Neuron (in vitro differentiated cells): ENCODE measurements around the gene MMADHC.

Source experiments
- H2AFZ ChIP-seq: one replicate; pipeline ENCODE4 v1.6.1; 2013; ENCODE audit warnings: low read depth, mild to moderate bottlenecking, inconsistent platforms, low read length, moderate library complexity
- H3K27me3 ChIP-seq: one replicate; pipeline ENCODE4 v1.6.1; 2013; ENCODE audit warnings: low read length; ENCODE audit not compliant: insufficient read depth
- H3K36me3 ChIP-seq: one replicate; pipeline ENCODE4 v1.6.1; 2013; ENCODE audit warnings: low read length; ENCODE audit not compliant: insufficient read depth
- H3K4me1 ChIP-seq: one replicate; pipeline ENCODE4 v1.6.1; 2013; ENCODE audit warnings: low read length; ENCODE audit not compliant: insufficient read depth
- H3K4me3 ChIP-seq: 2 replicates; pipeline ENCODE4 v1.5.1; 2013; ENCODE audit warnings: mild to moderate bottlenecking, low read length, moderate library complexity
- H3K9me3 ChIP-seq: one replicate; pipeline ENCODE4 v1.6.1; 2013; ENCODE audit warnings: low read length

The MMADHC gene

DNA sequence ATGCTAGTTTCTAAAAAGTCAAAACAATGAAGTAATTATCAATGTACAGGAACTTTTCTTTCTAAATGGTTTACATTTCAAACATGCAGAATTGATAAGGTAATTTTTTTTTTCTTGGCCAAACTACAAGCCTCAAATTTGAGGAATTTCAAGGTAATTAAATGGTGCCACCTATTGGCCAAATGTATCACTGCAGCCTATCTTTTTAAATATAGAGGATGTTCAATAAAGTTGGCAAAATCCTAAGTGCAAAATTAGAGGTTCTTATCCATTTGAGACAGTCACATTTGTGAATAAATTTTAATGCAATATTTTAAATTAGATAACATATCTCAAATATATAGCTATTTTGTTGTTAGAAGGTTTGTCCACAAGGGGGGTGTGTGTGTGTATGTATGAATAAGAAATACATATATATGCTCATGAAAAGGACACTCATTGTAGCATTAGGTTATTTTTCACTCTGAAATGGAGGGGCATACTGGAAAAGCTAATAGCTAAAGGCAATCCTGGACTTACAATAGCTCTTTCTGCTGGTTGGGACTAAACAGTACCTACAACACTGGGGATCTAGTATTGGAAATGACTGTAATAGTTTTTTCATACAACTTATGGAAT lies 26.2 kb downstream of the MMADHC start:
- no peak overlapping the region for H3K4me3 ChIP-seq
- H3K4me1 ChIP-seq, result no peaks in the 10 kb centered on the region
- no peaks in the 10 kb centered on the region for H3K36me3 ChIP-seq
- no peaks in the 10 kb centered on the region for H3K27me3 ChIP-seq
- no peaks in the 10 kb centered on the region for H3K9me3 ChIP-seq
- H2AFZ ChIP-seq, result no peak overlapping the region

DNA sequence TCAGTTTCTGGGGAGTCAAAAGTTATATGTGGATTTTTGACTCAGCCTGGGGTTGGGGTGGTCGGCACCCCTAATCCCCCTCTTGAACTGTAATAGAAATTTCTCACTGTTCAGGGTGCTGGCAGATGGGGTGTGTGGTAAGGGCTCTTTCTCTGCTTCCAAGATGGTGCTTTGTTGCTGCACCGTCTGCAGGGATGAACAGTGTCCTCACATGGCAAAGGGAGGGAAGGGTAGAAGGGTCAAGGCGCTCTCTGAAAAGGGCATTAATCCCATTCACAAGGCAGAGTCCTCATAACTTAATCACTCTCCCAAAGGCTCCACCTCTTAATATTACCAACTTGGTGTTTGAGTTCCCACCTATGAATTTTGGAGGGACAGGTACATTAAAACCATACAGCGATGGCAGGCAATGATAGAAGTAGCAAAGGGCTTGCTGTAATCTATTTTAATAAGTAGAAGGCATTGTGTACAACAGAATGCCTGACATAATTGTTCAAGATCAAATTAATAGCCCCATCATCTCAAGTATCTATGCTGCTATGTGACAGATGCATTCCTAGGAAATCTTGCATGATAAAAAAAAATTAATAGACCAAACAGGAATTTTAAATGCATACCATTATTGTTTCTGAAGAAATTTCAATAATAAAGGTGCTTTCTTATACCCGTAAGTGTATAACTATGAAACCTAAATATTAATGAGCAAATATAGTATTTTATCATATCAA lies 28.1 kb downstream of the MMADHC start:
- Histone ChIP-seq H3K9me3 (no peaks in the 10 kb centered on the region), H3K4me3 (no peak overlapping the region), H3K4me1 (no peaks in the 10 kb centered on the region), H2AFZ (no peak overlapping the region), H3K36me3 (no peaks in the 10 kb centered on the region), H3K27me3 (no peaks in the 10 kb centered on the region)

GRCh38 chr2:149556452-149556851 lies 31.1 kb downstream of the MMADHC start:
- no peak overlapping the region for H2AFZ ChIP-seq
- no peaks in the 10 kb centered on the region for H3K9me3 ChIP-seq
- H3K27me3 ChIP-seq, result no peaks in the 10 kb centered on the region
- no peaks in the 10 kb centered on the region for H3K36me3 ChIP-seq
- no peak overlapping the region for H3K4me3 ChIP-seq
- H3K4me1 ChIP-seq, result no peaks in the 10 kb centered on the region

- Histone ChIP-seq H3K9me3 (peaks cover 2% of the 10 kb centered on the region), H3K4me3 (no peak overlapping the region), H2AFZ (no peak overlapping the region), H3K36me3 (no peaks in the 10 kb centered on the region), H3K27me3 (no peaks in the 10 kb centered on the region), H3K4me1 (no peaks in the 10 kb centered on the region)
Measured at GRCh38 chr2:149552830-149553229, 34.7 kb downstream of the MMADHC start.

DNA sequence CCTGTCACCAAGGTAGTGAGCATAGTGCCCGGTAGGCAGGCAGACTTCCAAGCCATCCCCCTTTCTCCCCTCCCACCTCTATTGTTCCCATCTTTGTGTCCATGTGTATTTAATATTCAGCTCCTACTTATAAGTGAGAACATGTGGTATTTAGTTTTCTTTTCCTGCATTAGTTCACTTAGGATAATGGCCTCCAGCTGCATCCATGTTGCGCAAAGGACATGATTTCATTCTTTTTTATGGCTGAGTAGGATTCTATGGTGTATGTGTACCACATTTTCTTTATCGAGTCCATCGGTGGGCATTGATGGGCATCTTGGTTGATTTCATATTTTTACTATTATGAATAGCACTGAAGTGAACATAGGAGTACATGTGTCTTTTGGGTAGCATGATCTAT lies 35.3 kb downstream of the MMADHC start:
- Histone ChIP-seq H3K9me3 (peaks cover 2% of the 10 kb centered on the region), H3K36me3 (no peaks in the 10 kb centered on the region), H3K4me3 (no peak overlapping the region), H3K4me1 (no peaks in the 10 kb centered on the region), H2AFZ (no peak overlapping the region), H3K27me3 (no peaks in the 10 kb centered on the region)

DNA sequence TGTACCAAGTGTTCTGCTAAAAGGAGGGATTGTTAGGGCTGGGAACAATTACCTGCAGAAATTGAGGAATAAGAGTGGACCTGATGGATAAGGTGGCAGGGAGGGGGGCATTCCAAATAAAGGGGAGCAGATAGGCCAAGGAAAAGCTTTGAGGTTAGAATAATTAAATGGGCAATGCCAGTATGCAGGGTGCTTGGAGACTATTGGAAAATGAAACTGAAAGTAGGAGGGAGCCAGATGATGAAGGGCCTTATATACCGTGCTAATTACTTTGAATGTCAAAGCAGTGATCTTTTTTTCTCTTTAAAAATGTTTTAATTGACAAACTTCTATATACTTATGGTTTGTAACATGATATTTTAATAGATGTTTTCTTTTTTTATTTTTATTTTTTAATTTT lies 42.9 kb downstream of the MMADHC start:
- Histone ChIP-seq H3K27me3 (no peaks in the 10 kb centered on the region), H3K36me3 (no peaks in the 10 kb centered on the region), H2AFZ (no peak overlapping the region)

DNA sequence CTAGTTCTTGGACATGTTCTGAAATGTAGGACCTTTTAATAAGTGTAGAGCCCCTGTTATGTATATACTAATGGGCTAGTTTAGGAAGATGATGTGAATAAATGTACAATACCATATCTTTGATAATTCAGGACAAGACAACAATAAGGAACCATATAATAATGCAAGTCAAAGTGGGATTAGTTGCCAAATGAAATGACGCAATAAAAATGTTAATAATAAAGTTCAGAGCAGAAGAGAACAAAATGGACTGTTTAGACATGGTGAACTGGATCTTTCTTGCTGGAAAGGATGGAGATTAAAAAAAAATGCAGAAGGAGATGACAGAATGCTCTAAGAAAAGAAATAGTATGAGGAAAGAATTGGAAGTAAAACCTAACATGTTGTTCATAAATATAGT lies 43.7 kb downstream of the MMADHC start:
- Histone ChIP-seq H3K4me3 (no peak overlapping the region), H2AFZ (no peak overlapping the region), H3K27me3 (no peaks in the 10 kb centered on the region), H3K9me3 (peaks cover 2% of the 10 kb centered on the region), H3K4me1 (no peaks in the 10 kb centered on the region), H3K36me3 (no peaks in the 10 kb centered on the region)

More for the DNA sequence above, 42.9 kb downstream of the MMADHC start:
- H3K9me3 ChIP-seq, result peaks cover 2% of the 10 kb centered on the region
- H3K4me1 ChIP-seq, result no peaks in the 10 kb centered on the region
- H3K4me3 ChIP-seq, result no peak overlapping the region

GRCh38 chr2:149540138-149540537 lies 47.4 kb downstream of the MMADHC start:
- H3K4me1 ChIP-seq, result no peaks in the 10 kb centered on the region

DNA sequence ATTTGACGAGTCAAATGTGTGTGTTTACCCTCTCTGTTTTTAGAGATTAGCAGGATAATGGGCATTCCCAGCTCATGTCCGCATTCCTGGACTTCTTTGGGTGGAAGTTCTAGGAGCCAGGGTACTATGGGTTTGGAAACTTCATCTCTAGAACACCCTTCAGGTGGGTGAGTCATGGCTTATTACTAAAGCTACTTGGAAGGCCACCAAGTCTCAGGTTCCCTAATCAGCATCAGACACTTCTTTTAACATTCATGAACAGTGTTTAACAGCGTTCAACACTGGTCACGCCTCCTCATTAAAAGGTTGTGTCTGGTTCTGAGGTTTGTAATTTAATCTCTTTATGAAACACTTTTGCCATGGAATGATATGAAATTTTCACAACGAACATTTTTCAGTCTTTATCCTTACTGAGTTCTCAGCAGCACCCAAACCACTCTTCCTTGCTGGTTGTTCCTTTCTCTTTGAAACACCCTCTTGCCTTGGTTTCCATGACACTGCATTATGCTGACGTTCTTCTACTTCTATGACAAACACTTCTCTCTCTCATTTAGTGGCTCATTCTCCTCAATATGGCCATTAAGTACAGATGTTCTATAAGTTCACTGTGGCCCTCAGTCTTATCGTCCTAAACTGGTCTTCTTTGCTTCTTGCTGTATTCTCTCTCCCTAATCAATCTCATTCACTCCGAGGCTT lies 49.3 kb downstream of the MMADHC start:
- Histone ChIP-seq H3K4me1 (no peaks in the 10 kb centered on the region), H3K9me3 (peaks cover 2% of the 10 kb centered on the region), H3K4me3 (no peak overlapping the region), H3K27me3 (no peaks in the 10 kb centered on the region), H3K36me3 (no peaks in the 10 kb centered on the region), H2AFZ (no peak overlapping the region)

More at GRCh38 chr2:149540138-149540537, 47.4 kb downstream of the MMADHC start:
- peaks cover 2% of the 10 kb centered on the region for H3K9me3 ChIP-seq
- H3K4me3 ChIP-seq, result no peak overlapping the region
- H2AFZ ChIP-seq, result no peak overlapping the region
- no peaks in the 10 kb centered on the region for H3K27me3 ChIP-seq
- H3K36me3 ChIP-seq, result no peaks in the 10 kb centered on the region

DNA sequence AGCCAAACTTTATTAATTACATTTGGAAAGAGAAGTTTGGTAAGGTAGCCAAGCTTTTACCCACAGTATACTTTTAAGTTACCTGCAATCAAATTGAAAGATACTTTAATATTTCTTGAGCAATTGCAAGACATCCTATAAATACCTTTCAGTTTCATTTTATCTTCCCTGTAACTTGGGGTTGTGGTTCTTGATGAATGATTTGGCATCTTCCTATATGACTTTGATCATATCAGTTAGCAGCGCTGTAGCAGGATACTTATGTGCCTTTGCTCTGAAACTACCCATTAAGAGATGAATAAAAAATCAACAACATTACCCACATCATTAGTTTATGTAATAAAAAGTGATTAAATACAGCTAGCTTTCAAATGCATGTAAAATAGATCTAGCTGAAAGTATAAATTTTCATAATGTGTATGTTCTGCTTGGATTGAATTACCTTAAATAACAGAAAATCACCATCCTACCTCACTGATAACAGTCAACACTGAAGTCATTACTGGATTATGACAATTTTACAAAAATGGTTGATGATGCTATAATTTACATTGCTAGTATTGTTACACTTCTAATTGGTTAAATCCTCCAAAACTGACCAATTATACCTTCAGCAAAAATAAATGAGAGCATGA lies 50.4 kb downstream of the MMADHC start:
- Histone ChIP-seq H3K4me3 (no peak overlapping the region), H3K36me3 (no peaks in the 10 kb centered on the region), H2AFZ (no peak overlapping the region), H3K27me3 (no peaks in the 10 kb centered on the region), H3K4me1 (no peaks in the 10 kb centered on the region), H3K9me3 (peaks cover 2% of the 10 kb centered on the region)

DNA sequence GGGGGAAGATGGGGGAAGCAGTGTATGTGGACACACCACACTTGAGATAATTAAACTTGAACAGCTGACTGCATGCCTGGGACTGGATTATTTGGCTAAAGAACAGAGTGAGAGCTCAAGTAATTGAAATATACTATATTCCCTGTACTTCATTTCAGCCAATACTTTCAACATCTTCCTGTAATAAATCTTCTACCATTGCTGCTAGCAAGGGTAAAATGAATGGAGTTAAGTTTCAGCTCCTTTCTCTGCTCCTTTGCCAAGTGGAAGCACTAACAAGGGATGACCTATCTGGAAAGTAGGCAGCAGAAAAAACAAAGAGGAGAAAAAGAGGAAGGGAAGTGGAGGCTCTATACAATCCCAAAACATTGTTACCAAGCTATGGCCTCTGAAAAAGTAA lies 50.9 kb downstream of the MMADHC start:
- Histone ChIP-seq H3K4me1 (no peaks in the 10 kb centered on the region), H2AFZ (no peak overlapping the region), H3K36me3 (no peaks in the 10 kb centered on the region), H3K4me3 (no peak overlapping the region), H3K9me3 (peaks cover 2% of the 10 kb centered on the region), H3K27me3 (no peaks in the 10 kb centered on the region)

DNA sequence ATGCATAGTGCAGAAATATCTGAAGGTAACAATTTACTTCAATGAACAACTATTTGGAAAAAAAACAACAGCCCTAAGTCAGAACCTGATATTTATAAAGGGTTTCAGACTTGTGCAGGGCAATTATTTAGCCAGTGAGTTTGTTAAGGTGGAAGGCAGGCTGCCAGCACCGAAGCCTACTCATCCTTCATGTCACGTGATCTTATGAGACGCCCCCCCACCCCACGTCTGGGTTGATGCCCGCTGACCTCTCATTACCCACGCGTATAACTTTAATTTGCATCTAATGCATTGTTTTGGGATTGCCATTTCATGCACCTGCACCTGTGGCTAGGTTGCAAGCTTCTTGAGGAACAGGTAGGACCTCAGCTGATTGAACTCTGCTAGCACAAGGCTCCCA lies 52.9 kb downstream of the MMADHC start:
- no peak overlapping the region for H3K4me3 ChIP-seq
- no peaks in the 10 kb centered on the region for H3K36me3 ChIP-seq
- H3K9me3 ChIP-seq, result peaks cover under 1% of the 10 kb centered on the region
- no peaks in the 10 kb centered on the region for H3K4me1 ChIP-seq
- H3K27me3 ChIP-seq, result no peaks in the 10 kb centered on the region
- H2AFZ ChIP-seq, result no peak overlapping the region

GRCh38 chr2:149528983-149529382 lies 58.6 kb downstream of the MMADHC start:
- Histone ChIP-seq H2AFZ (no peak overlapping the region), H3K4me3 (no peak overlapping the region), H3K27me3 (no peaks in the 10 kb centered on the region), H3K4me1 (no peaks in the 10 kb centered on the region), H3K36me3 (no peaks in the 10 kb centered on the region), H3K9me3 (no peaks in the 10 kb centered on the region)
